BE2C (cell line): ENCODE measurements around the gene TTC34.

ENCODE experiments used
- DNase-seq: peaks from one replicate; pipeline ENCODE4 v3.0.0-alpha.2; 2020
- H3K27me3 ChIP-seq: fragments of 250-450 bp; sonication (Bioruptor Pico); 2 replicates; pipeline ENCODE4 v1.5.1; 2020; ENCODE audit warnings: mild to moderate bottlenecking
- H3K36me3 ChIP-seq: fragments of 250-450 bp; sonication (Bioruptor Pico); 2 replicates; pipeline ENCODE4 v1.5.1; 2020; ENCODE audit warnings: mild to moderate bottlenecking
- H3K4me1 ChIP-seq: fragments of 250-450 bp; sonication (Bioruptor Pico); 2 replicates; pipeline ENCODE4 v1.5.1; 2020
- H3K4me3 ChIP-seq: 2 replicates; pipeline ENCODE4 v1.5.1; 2011; ENCODE audit warnings: low read depth, low read length
- H3K9me3 ChIP-seq: fragments of 250-450 bp; sonication (Bioruptor Pico); 2 replicates; pipeline ENCODE4 v1.5.1; 2020
- TF ChIP-seq, protein P1 (sequence below): IDR thresholded peaks from 2 replicates; pipeline ENCODE4 v1.5.1; 2012; ENCODE audit warnings: mild to moderate bottlenecking, low read depth, low read length

Gene TTC34

DNA sequence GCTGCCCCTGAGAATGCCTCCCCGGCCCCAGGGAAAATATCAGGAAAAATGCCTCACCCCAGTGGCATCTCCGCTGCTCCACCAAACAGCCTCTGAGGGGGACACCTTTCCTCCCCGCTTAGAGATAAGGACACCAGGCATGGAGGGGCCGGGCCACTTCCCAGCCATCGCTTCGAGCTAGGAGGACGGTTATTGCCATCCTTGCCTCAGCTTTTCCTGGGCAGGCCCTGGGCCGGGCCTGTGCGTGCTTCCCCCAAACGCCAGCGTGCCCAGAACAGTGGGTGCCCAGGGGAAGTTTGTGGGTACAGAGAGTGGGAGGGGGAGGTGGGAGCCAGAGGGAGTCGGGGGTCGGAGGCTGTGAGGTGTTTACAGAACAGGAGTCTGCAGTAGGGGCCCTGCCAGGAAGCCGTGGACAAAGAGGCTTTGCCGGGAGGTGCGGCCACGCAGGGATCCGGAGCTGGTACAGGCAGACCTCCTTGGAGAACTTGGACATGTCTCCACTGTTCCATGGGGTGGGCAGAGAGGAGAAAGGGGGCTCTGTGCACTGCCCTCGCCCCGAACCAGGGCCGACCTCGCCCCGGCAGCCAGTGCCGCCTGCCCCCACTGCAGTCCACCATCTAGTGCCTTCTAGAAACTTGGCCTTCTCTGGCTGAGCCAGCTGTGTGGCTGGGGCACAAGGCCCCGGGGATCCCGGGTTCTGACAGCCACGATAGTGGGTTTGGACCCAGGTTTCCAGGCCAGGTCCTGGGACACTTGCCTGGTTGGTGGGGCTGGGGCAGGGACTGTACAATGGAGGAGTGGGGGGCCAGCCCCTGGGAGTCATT, 33.5 kb upstream of the TTC34 start:
- TF ChIP-seq, protein P1, sequence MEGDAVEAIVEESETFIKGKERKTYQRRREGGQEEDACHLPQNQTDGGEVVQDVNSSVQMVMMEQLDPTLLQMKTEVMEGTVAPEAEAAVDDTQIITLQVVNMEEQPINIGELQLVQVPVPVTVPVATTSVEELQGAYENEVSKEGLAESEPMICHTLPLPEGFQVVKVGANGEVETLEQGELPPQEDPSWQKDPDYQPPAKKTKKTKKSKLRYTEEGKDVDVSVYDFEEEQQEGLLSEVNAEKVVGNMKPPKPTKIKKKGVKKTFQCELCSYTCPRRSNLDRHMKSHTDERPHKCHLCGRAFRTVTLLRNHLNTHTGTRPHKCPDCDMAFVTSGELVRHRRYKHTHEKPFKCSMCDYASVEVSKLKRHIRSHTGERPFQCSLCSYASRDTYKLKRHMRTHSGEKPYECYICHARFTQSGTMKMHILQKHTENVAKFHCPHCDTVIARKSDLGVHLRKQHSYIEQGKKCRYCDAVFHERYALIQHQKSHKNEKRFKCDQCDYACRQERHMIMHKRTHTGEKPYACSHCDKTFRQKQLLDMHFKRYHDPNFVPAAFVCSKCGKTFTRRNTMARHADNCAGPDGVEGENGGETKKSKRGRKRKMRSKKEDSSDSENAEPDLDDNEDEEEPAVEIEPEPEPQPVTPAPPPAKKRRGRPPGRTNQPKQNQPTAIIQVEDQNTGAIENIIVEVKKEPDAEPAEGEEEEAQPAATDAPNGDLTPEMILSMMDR, result no peak
- Histone ChIP-seq H3K27me3 (no peaks in the 10 kb centered on the region; the same call in 1 of the 2 replicates), H3K9me3 (no peaks in the 10 kb centered on the region), H3K4me1 (no peaks in the 10 kb centered on the region), H3K4me3 (no peak overlapping the region), H3K36me3 (no peaks in the 10 kb centered on the region)
- no peak for DNase-seq

DNA sequence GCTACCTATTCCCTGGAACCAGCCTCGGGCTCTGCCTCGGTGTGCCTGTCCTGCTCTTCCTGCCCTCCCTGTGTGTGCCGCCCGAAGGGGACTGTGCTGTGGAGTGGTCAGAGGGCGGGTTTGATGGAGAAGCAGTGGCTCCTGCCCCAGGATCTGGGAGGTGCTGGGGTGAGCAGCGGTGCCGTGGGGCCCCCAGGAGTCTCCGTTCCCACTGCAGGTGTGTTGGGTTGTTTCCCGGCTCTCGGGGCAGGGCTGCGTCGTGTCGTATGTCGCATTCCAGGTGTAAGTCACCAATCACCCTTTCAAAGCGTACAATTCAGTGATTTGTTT, 32.6 kb upstream of the TTC34 start:
- Histone ChIP-seq H3K27me3 (no peaks in the 10 kb centered on the region; the same call in 1 of the 2 replicates), H3K9me3 (no peaks in the 10 kb centered on the region), H3K36me3 (no peaks in the 10 kb centered on the region), H3K4me3 (no peak overlapping the region), H3K4me1 (no peaks in the 10 kb centered on the region)
- TF ChIP-seq, protein P1, result no peak
- no peak for DNase-seq

DNA sequence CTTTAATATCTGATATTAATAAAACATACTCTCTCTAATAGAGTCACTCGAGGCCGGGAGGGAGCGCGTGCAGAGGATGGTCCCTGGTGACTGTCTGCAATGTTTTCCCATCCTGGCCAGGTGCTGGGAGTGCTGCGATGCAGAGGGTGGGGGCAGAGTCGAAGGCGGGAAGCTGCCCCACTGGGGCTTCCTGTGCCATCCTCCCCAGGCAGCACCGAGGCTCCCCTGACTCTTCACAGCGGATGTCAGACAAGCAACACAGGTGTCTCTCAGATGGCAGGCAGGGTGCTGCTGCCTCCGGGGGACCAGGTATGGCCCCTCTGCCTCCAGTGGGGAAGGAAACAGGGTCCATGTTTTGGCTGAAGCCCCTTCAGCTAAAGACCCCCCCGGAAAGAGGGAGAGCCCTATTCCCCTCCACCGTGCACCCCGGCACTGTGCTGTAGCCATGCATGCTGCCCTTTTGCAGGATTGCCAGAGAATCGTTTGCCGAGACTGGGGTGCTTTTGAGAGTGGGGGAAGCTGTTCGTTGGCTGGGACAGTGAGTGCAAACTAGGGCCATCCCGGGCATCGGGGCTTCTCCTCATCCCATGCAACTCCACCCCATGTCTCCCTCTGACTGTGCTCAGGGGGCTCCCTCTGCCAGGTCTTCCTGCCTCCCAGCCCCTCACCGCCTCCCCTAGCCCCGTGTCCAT, 32.1 kb upstream of the TTC34 start:
- no peaks in the 10 kb centered on the region; the same call in 1 of the 2 replicates for H3K27me3 ChIP-seq
- TF ChIP-seq, protein P1, result no peak
- no peaks in the 10 kb centered on the region for H3K4me1 ChIP-seq
- H3K9me3 ChIP-seq, result no peaks in the 10 kb centered on the region
- no peak for DNase-seq
- no peak overlapping the region for H3K4me3 ChIP-seq
- H3K36me3 ChIP-seq, result no peaks in the 10 kb centered on the region

DNA sequence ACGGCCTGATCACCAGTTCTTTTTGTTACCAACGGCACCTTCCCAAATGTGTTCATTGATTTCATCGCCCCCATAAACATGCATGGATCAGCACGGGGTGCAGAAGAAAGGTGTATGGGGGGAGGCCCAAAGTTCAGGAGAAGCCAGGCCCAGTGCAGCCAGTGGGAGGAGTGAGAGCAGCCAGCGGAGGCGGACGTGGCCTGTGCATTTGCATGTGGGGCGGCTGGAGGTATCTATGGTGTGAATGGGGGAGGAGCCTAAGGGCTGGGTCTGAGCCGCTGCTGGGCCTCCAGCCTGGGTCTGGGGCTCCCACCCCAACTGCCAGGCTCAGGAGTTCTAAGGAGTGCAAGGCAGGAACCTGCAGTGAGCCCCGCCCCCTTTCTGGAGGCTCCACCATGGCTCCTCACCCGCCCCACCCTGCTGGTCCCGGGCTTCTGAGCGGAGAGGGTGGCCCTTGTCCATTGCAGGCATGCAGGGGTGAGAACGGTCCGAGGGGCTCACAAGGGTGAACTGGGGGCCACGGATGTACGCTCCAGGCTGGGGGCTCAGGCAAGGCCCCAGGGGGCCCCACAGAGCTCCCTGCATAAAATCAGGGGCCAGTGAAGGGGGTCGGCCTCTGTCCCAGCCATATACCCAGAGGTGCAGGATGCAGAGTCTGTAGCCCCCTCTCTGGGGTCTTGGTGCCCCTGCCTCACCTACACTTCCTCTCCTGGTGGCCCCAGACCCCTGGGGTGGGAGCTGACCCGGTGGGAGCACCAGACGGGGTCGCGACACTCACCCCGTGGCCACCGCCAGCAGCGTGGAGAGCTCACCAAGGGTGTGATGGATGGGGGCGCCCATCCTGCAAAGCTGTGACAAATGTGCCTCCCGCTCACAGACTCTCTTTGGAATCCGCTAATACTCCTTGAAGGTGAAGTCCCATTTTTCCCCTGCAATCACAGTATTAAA, 31.3 kb upstream of the TTC34 start:
- no peaks in the 10 kb centered on the region; the same call in 1 of the 2 replicates for H3K27me3 ChIP-seq
- TF ChIP-seq, protein P1, result no peak
- no peaks in the 10 kb centered on the region for H3K9me3 ChIP-seq

DNA sequence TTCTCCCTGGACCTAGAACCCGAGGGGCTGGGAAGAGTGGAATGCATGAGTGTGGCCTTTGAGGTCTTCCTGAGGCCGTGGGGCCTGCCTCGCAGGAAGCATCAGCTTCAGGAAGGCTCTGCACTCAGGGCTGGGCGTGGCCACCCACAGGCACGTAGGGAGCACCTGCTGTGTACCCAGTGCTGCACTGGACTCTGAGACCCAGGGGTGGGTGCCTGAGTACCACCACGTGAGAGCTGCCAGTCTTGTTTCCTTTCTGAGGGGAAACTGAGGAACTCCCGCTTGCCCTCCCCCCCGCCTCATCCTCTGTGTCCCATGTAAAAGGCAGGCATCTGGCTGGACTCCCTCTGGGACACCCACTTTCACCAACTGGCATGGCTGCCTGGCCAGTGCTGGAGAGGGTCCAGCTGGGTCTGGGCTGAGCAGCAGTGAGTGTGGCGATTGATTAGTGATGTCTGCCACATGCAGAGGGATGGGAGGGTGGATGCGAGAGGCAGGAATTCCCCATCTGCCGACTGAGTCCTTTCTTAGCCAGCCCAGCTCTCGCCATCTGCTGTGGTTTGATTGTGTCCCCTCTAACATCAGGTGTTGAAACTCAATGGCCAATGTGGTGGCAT, 30.2 kb upstream of the TTC34 start:
- TF ChIP-seq, protein P1, result no peak
- H3K36me3 ChIP-seq, result no peaks in the 10 kb centered on the region
- no peak for DNase-seq
- H3K4me3 ChIP-seq, result no peak overlapping the region
- no peaks in the 10 kb centered on the region; the same call in 1 of the 2 replicates for H3K27me3 ChIP-seq
- no peaks in the 10 kb centered on the region for H3K9me3 ChIP-seq
- no peaks in the 10 kb centered on the region for H3K4me1 ChIP-seq

More for the DNA sequence above, 31.3 kb upstream of the TTC34 start:
- no peaks in the 10 kb centered on the region for H3K36me3 ChIP-seq
- no peaks in the 10 kb centered on the region for H3K4me1 ChIP-seq
- no peak for DNase-seq
- H3K4me3 ChIP-seq, result no peak overlapping the region
